HG03439 (cell line): ENCODE data around the gene TCF7.
A peak's percentile ranks its signal among the peaks of the same experiment; 100 is the strongest.

Source experiments
- ATAC-seq: cut with Tn5 transposase; IDR thresholded peaks from one replicate; pipeline ENCODE4 v1.9.1; 2021; ENCODE audit warnings: mild to moderate bottlenecking, moderate library complexity; ENCODE audit not compliant: unreplicated experiment

Gene TCF7

DNA sequence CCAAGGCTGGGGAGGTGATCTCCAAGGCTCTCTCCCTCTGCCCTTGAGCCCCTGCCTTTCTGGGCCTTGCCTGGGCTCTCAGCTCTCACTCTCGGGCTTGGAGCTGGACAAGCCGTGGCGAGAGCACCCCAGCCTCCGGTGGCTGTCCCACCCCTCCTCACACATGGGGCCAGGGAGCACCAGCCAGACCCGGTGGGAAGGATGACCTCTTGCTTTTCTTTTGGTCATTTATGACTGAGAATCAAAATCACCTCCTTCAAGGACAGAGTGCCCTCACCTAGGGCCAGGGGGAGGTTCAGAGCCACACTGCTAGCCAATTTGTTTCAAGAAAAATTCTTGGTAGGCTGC lies 14.1 kb downstream of the TCF7 start:
- no peak for ATAC-seq

- no peak for ATAC-seq
Observed at GRCh38 chr5:134129411-134130238, 15.1 kb downstream of the TCF7 start.

GRCh38 chr5:134130239-134130945 lies 15.9 kb downstream of the TCF7 start:
- ATAC-seq, result no peak

GRCh38 chr5:134131165-134131564 lies 16.7 kb downstream of the TCF7 start:
- ATAC-seq, result no peak

GRCh38 chr5:134131578-134132350 lies 17.3 kb downstream of the TCF7 start:
- ATAC-seq, result no peak

- ATAC-seq, result peak; percentile 48
Observed at GRCh38 chr5:134132372-134133187, 18.1 kb downstream of the TCF7 start.

DNA sequence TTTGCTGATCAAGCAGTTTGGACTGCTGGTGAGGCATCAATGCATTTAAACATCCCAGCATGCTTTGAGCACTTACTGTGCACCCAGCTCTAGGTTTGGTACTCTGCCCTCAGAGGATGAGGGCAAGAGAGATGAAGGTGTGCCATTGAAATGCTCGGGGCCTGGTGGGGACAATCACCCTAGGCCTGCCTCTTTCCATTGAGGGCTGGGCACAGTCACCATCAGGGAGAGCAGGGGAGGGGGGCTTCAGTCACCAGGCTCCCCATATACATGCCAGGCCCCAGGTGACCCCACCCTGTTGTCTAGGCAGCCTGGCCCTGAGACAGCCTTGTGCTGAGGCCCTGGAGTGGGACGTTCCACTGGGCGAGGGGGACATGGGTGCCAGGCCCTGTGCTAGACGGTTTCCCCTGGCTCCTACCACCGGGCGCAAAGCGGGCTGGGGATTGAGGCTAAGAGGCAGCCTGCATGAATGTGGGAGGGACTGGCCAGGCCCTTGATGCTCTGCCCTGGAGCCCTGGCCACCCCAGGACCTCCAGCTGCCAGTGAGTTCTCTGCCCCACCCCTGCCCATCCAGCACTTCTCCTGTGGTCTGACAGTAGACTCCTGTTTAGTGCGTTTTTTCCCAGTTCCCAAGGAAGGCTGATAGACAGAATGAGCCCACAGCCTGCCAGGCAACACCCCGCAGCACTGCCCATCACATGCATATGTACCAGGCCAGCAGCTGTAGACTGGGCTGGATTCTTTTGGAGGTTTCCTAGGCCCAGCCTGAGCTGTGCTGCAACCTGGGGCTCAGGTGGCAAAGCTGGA lies 18.9 kb downstream of the TCF7 start:
- ATAC-seq, result no peak

DNA sequence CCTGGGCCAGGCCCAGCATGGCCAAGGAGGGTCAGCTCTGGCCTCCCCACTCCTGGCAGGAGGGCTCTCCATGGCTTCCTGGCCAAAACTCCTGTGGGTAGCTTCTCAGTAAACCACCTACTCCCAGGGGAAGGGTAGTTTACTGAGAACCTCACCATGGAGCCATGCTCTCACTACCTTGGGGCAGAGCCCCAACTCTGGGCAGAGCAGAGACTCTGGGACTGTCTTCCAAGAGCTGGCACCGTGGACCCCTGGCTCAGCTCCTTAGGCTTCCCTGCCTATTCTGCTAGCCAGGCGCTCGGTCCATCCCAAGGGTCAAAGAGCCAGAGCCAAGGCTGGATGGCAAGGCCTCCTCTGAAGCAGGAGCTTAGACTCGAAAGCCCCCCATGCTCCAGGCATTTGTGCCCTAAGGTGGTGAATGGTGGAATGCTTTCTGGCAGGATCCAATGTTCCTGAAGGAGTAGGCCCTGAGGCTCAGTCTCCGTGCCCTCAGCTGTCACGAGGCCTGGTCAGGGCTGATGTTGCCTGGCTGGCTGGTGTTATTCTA lies 19.6 kb downstream of the TCF7 start:
- ATAC-seq, result no peak

DNA sequence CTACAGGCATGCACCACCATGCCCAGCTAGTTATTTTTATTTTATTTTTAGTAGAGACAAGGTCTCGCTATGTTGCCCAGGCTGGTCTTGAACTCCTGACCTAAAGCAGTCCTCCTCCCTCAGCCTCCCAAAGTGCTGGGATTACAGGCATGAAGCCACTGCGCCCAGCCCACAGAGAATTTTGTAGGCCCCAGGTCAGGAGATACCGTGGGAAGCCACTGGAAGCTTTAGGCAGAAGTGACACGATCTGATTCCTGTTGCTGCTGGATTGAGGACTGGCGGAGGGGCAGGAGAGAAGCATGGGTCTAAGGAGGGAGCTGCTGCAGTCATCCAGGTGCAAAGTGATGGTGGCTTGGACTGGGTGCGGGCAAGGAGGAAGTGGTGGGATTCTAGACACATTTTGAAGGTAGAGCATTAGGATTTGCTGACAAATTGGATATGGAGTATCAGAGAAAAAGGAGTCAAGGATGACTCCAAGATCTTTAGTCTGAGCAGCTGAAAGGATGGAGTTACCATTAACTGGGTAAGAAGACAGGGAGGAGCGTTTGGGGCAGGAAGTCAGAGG lies 20.7 kb downstream of the TCF7 start:
- ATAC-seq, result no peak

DNA sequence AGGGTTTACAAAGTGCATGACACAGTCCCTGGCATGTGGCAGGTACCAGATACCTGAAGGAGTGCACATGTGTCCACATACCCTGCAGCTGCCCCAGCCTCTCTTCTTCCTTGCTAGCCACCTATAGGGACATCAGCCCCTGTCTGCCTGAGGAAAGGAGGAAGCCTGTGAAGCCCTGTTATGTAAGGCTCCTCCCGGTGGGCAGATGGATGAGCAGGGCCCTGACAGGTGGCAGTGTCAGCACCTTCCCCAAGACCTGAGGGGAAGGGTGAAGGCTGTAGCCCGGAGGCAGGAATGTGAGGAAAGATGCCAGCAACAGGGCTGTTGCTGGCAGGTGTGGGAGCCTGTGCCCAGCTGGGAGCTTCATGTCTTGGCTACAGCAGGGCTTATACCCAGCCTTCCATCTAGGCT lies 21.7 kb downstream of the TCF7 start:
- ATAC-seq, result no peak

DNA sequence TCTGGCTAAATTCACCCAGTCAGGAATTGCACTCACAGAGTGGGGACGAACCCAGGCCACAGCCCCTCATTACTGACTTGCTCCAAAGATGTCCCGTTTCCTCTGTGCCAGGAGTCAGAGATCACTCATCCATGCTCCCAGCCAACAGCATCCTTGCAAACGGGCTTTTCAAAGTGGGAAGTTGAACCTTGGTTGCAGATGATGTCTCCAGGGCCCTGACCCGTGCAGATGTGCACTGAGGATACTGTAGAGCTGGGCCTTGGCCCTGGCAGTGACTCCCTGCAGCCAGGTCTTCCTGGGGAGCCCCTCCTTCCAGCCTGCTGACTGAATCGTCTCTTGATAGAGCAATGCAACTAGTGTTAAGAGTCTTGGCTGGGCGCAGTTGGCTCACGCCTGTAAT lies 22.3 kb downstream of the TCF7 start:
- no peak for ATAC-seq

DNA sequence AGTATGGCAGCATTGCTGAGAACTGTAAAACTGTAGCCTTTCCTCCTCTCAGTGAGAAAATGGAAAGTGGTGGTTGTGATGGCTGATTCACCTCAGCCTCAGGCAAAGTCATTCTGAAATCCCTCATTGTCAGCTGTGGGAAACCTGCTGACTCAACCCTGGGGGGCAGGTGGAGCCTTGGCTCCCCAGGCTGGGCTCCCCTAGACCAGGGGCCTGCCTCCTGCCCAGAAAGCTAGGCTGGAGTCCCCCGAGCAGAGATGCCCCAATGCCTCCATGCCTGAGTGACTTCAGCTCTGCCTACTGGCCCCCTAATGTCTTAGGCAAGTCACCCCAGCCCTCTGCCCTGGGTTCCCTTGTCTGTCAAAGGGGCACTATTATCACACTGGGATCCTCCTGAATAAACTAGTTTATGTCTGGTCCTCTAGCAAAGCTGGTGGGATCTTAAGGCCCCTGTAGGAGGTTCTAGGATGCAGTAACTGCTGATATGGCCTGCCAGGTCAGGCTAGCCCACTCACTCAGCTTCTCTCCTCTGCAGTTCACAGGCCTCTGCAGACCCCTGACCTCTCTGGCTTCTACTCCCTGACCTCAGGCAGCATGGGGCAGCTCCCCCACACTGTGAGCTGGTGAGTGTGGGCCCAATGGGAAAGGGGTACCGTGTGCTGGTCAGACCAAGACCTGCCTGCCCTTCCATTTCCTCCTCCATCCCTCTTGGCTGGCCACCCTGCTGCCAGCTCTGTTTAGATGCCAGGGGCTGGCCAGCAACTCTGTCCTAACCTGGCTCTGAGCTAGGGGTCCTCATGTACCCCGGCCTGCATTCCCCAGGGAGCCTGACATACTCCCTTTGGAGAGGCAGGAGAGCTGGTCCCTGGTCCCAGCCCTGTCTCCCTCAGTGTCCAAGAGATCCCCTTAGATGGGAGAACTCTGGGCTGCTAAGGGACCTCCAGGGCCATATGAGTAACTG lies 24.2 kb downstream of the TCF7 start:
- peak; percentile 55 for ATAC-seq

DNA sequence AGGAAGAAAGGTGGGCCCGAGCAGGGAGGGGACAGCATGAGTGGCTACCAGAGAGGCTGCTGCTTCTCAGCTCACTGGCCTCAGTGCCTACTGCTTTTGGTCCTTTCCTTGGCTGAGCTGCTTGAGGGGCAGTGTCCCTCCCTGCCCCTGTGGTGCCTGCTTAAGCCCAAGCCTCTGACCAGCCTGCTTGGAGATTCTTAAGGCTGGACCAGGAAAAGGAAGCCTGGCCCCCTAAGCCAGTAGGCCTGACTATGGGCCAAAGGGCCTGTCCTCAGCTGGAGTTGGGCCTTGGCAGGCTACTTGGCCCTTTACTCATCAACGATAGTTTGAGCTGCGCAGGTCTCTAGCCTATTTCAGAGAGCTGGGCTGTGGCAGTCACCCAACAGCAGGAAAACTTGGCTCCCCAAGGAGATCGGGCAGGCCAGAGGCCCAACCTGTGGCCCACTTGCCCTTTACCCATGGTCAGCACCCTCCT lies 24.9 kb downstream of the TCF7 start:
- no peak for ATAC-seq

GRCh38 chr5:134139891-134140469 lies 25.5 kb downstream of the TCF7 start:
- no peak for ATAC-seq

DNA sequence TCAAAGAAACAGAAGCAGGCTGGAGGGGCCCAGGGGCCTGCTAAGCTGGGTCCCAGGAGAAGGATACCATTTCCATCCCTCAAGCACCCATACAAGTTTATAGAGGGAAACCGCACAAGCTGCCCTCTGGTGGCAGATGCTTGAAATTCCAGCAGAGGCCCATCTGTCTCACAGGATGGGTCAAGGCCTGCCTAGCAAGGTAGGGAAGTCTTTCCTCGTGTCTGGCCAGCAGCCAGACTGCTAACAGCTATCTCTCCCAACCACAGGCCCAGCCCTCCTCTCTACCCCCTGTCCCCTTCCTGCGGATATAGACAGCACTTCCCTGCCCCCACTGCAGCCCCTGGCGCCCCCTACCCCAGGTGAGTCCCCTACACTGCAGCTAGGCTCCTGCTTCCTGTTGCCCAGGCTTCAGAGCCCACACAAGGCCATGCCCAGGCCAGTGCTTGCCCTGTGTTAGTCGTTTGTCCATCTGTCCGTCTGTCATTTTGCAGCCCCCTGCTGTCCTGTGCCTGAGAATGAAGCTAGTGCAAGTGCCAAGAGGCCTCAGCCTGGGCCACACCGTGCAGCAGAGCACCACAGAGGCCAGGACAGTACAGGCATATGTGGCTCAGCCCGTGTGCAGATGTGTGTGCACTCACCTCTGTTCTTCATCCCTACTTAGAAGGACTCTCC lies 26.2 kb downstream of the TCF7 start:
- ATAC-seq, result no peak

- ATAC-seq, result no peak
Observed at GRCh38 chr5:134141331-134142050, 27.0 kb downstream of the TCF7 start.

DNA sequence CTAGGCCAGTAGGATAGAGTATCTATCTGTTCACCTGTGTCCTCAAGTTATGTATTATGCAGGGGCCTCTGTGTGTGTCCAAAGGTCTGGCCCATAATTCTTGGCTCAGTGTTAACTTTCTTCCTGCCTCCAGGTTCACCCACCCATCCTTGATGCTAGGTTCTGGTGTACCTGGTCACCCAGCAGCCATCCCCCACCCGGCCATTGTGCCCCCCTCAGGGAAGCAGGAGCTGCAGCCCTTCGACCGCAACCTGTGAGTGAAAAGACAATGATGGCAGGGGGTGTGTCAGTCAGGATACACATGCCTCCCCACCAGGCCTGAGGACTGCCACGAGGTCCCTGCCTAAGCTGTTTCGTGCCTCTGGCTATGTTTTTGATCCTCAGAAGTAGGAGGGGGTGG lies 27.6 kb downstream of the TCF7 start:
- no peak for ATAC-seq
